ENCODE data around the gene SLC25A39. TPM values are rescaled to one million over a fixed set of nuclear protein-coding genes. Genes with fewer than 3 reads are reported as not detected.

SLC25A39 gene
- total and polyA plus RNA-seq, 8 donors, result 50.7 to 155 (median 68.2) TPM

- DNase-seq, result peak in 1 of 6 donors; percentile 36
- Histone ChIP-seq H3K27me3 (no peaks in the 10 kb centered on the region), H3K9me3 (no peaks in the 10 kb centered on the region), H3K36me3 (no peaks in the 10 kb centered on the region), H3K4me3 (no peak overlapping the region), H3K27ac (no peak overlapping the region), H3K4me1 (no peaks in the 10 kb centered on the region)
- intact Hi-C loops (cut with DNase I), result no loop called here
- TF ChIP-seq, protein P1, sequence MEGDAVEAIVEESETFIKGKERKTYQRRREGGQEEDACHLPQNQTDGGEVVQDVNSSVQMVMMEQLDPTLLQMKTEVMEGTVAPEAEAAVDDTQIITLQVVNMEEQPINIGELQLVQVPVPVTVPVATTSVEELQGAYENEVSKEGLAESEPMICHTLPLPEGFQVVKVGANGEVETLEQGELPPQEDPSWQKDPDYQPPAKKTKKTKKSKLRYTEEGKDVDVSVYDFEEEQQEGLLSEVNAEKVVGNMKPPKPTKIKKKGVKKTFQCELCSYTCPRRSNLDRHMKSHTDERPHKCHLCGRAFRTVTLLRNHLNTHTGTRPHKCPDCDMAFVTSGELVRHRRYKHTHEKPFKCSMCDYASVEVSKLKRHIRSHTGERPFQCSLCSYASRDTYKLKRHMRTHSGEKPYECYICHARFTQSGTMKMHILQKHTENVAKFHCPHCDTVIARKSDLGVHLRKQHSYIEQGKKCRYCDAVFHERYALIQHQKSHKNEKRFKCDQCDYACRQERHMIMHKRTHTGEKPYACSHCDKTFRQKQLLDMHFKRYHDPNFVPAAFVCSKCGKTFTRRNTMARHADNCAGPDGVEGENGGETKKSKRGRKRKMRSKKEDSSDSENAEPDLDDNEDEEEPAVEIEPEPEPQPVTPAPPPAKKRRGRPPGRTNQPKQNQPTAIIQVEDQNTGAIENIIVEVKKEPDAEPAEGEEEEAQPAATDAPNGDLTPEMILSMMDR (IDR thresholded peaks at IDR 0.05), result no peak
- 49 to 59% methylated on average over 6 of the region's 6 CpGs for WGBS, 2 donors
- peak in 2 of 4 donors; percentile 22 to 29 for ATAC-seq
- no peak for FAIRE-seq
These were observed 14.1 kb upstream of the SLC25A39 start for GRCh38 chr17:44338702-44339101.

DNA sequence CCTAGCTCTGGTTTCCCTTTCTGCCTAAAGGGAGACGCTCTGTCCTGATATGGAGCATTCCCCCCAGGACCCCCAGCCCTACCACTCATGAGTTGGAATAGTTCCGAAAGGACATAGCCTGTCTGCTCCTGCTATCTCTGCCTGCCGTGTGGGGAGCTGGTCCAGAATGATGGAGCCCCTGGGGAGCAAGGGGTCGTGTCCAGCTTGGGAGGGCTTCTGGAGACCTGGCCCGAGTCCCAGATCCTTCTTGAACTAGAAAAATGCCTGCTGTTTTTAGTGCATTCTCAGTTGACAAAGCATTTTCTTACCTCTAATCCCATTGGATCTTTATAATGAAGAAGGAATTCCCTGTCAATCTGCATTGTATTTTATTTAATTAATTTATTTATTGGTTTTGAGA lies 11.3 kb upstream of the SLC25A39 start:
- Histone ChIP-seq H3K27ac (no peak overlapping the region), H3K4me3 (no peak overlapping the region), H3K9me3 (no peaks in the 10 kb centered on the region), H3K27me3 (no peaks in the 10 kb centered on the region), H3K4me1 (peaks cover 0 to 3% (median 0%) of the 10 kb centered on the region in 3 donors), H3K36me3 (no peaks in the 10 kb centered on the region)
- FAIRE-seq (no peak), ATAC-seq (no peak), DNase-seq (no peak)
- intact Hi-C loops (cut with DNase I), result no loop called here
- TF ChIP-seq, protein P1 (IDR thresholded peaks at IDR 0.05), result no peak
- 31 to 43% methylated on average over 5 of the region's 5 CpGs for WGBS, 2 donors

GRCh38 chr17:44335564-44335963 lies 10.9 kb upstream of the SLC25A39 start:
- intact Hi-C loops (cut with DNase I), result no loop called here
- H3K27me3 ChIP-seq, result no peaks in the 10 kb centered on the region
- no peak for FAIRE-seq
- peaks cover 0 to 3% (median 0%) of the 10 kb centered on the region in 3 donors for H3K4me1 ChIP-seq
- ATAC-seq, result peak in 1 of 4 donors; percentile 58
- no peak overlapping the region for H3K27ac ChIP-seq
- H3K9me3 ChIP-seq, result no peaks in the 10 kb centered on the region
- H3K4me3 ChIP-seq, result no peak overlapping the region
- H3K36me3 ChIP-seq, result no peaks in the 10 kb centered on the region
- DNase-seq, result no peak
- 43 to 63% methylated on average over 3 of the region's 3 CpGs for WGBS, 2 donors
- TF ChIP-seq, protein P1 (IDR thresholded peaks at IDR 0.05), result no peak

DNA sequence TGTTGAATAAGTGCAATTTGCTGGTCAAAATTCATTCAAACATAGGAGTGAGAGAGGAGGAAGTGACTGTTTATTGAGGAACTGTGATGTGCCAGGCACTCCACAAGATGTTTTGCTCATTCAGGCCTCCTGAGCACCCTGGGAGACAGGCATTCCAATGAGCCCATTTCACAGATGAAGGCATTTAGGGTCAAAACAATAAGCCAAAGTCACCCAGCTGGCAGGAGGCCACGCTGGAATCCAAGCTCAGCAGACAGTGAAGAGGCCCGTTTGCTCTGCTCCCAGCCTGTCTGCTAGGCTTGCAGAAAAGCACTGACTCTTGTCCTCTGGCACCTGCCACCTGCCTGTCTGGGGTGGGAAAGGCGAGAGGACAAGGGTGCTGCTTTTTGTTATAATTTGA lies 10.1 kb upstream of the SLC25A39 start:
- 41 to 53% methylated on average over 3 of the region's 3 CpGs for WGBS, 2 donors
- no peak overlapping the region for H3K4me3 ChIP-seq
- peaks cover 0 to 3% (median 0%) of the 10 kb centered on the region in 3 donors for H3K4me1 ChIP-seq
- DNase-seq, result no peak
- no peak overlapping the region for H3K27ac ChIP-seq
- H3K36me3 ChIP-seq, result no peaks in the 10 kb centered on the region
- FAIRE-seq, result no peak
- intact Hi-C loops (cut with DNase I), result loop anchor here in 1 of 3 donors (5.0 kb wide), 1 partner anchor 122 kb away; no protein-coding TSS in a partner anchor
- TF ChIP-seq, protein P1 (IDR thresholded peaks at IDR 0.05), result no peak
- H3K27me3 ChIP-seq, result no peaks in the 10 kb centered on the region
- peak in 1 of 4 donors; percentile 26 for ATAC-seq
- no peaks in the 10 kb centered on the region for H3K9me3 ChIP-seq

DNA sequence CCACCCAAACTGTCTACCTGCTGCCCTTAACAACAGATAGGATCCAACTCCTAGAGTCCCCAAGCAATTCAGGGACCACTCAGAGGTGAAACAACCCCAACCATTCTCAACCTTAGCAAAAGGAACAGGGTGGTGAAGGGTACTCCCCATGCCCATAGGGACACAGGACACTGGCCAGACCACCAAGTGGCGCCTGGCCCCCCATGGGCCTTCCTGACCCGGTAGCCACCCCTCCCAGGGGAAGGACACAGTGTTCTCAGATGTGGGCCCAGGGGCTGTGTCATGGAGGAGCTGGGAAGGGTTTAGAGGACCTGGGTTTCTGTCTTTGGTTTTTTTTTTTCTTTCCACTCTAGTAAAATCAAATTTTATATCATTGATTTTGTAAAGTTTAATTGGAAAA lies 9.7 kb upstream of the SLC25A39 start:
- intact Hi-C loops (cut with DNase I), result loop anchor here in 1 of 3 donors (5.0 kb wide), 1 partner anchor 122 kb away; no protein-coding TSS in a partner anchor
- no peak for FAIRE-seq
- Histone ChIP-seq H3K9me3 (no peaks in the 10 kb centered on the region), H3K27ac (no peak overlapping the region), H3K4me3 (no peak overlapping the region), H3K27me3 (no peaks in the 10 kb centered on the region), H3K4me1 (peaks cover 0 to 3% (median 0%) of the 10 kb centered on the region in 3 donors), H3K36me3 (no peaks in the 10 kb centered on the region)
- DNase-seq, result no peak
- ATAC-seq, result no peak
- TF ChIP-seq, protein P1 (IDR thresholded peaks at IDR 0.05), result no peak
- 44 to 46% methylated on average over 2 of the region's 2 CpGs for WGBS, 2 donors
